ENCODE data around the gene PHF21B.
"Not testable (repeated sequence)": the region's sequence is repeated elsewhere in the genome, so short reads cannot be mapped to it uniquely, and the experiment has no call there.

The PHF21B gene

GRCh38 chr22:45009606-45010531, at the start of gene PHF21B:
Gene PHF21B, minus strand, starts transcription at chr22:45010005. Its CDS starts 456 bp downstream, at chr22:45009549.
- peak; percentile 42 for DNase-seq (ENCODE audit: low spot score)

GRCh38 chr22:45059296-45059695, 49.5 kb upstream of the PHF21B start:
- DNase-seq (ENCODE audit: low spot score) = no peak

GRCh38 chr22:45058622-45058912, 48.8 kb upstream of the PHF21B start:
- no peak for DNase-seq (ENCODE audit: low spot score)

GRCh38 chr22:45055936-45056335, 46.1 kb upstream of the PHF21B start:
- no peak for DNase-seq (ENCODE audit: low spot score)

GRCh38 chr22:45053571-45053970, 43.8 kb upstream of the PHF21B start:
- no peak for DNase-seq (ENCODE audit: low spot score)

- DNase-seq (ENCODE audit: low spot score) = no peak
These were observed 43.3 kb upstream of the PHF21B start for GRCh38 chr22:45053094-45053493.

GRCh38 chr22:45052665-45053064, 42.9 kb upstream of the PHF21B start:
- DNase-seq (ENCODE audit: low spot score) = not testable (repeated sequence)

GRCh38 chr22:45051946-45052345, 42.1 kb upstream of the PHF21B start:
- no peak for DNase-seq (ENCODE audit: low spot score)

- DNase-seq (ENCODE audit: low spot score) = no peak
These were observed 41.6 kb upstream of the PHF21B start for GRCh38 chr22:45051419-45051818.

- no peak for DNase-seq (ENCODE audit: low spot score)
These were observed 37.5 kb upstream of the PHF21B start for GRCh38 chr22:45047260-45047659.

- DNase-seq (ENCODE audit: low spot score) = no peak
These were observed 35.4 kb upstream of the PHF21B start for GRCh38 chr22:45045208-45045607.

GRCh38 chr22:45042263-45042662, 32.5 kb upstream of the PHF21B start:
- DNase-seq (ENCODE audit: low spot score) = no peak

GRCh38 chr22:45039133-45039532, 29.3 kb upstream of the PHF21B start:
- no peak for DNase-seq (ENCODE audit: low spot score)

- DNase-seq (ENCODE audit: low spot score) = no peak
These were observed 26.3 kb upstream of the PHF21B start for GRCh38 chr22:45036154-45036553.

GRCh38 chr22:45034821-45035220, 25.0 kb upstream of the PHF21B start:
- no peak for DNase-seq (ENCODE audit: low spot score)

- DNase-seq (ENCODE audit: low spot score) = no peak
These were observed 24.4 kb upstream of the PHF21B start for GRCh38 chr22:45034156-45034555.

- no peak for DNase-seq (ENCODE audit: low spot score)
These were observed 23.3 kb upstream of the PHF21B start for GRCh38 chr22:45033136-45033535.

GRCh38 chr22:45031629-45032403, 22.0 kb upstream of the PHF21B start:
- peak; percentile 30 for DNase-seq (ENCODE audit: low spot score)

- no peak for DNase-seq (ENCODE audit: low spot score)
These were observed 19.7 kb upstream of the PHF21B start for GRCh38 chr22:45029501-45029900.

- DNase-seq (ENCODE audit: low spot score) = no peak
These were observed 16.7 kb upstream of the PHF21B start for GRCh38 chr22:45026511-45026910.

GRCh38 chr22:45023431-45023830, 13.6 kb upstream of the PHF21B start:
- DNase-seq (ENCODE audit: low spot score) = no peak

GRCh38 chr22:45019861-45020655, 10.3 kb upstream of the PHF21B start:
- DNase-seq (ENCODE audit: low spot score) = no peak
